ENCODE data around the gene HDAC9.

The HDAC9 gene

GRCh38 chr7:18459484-18460245 is 35.9 kb upstream of the HDAC9 start:
- TF ChIP-seq CTCF (IDR thresholded peaks at IDR 0.05; ENCODE audit: extremely low read depth, missing control alignments), result no peak
- DNase-seq (ENCODE audit: low spot score), result no peak

DNA sequence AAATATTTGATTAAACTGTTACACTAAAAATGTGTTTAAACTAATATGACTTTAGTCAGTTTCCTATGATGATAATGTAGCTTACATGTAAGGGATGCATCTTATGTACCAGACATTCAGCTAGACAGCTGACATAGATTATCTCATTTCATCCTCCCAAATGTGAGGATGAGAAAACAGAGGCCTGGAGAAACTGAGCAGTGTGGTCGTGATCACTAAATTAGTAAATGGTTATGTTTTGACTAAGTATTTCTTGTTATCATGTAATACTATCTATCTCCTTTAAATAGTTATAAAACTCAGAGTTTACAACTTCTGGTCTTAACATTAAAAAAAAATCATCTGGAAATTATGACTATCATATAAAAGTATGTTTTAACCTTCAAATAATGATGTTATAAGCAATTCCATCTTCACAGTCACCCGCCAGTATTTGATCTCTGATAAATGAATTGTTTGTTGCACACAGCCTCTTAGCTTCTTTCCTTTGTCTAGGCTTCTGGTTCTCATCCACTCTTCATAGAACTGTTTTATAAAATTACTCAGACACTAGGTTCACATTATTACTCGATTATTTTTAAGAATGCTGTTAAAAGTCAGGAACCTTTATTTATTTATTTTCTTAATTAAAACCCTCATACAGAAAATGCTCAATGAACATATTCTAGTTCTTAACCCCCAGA is 33.6 kb upstream of the HDAC9 start:
- DNase-seq (ENCODE audit: low spot score), result peak; percentile 12
- no peak for TF ChIP-seq CTCF (IDR thresholded peaks at IDR 0.05; ENCODE audit: extremely low read depth, missing control alignments)

- no peak for DNase-seq (ENCODE audit: low spot score)
These were observed 30.7 kb upstream of the HDAC9 start for GRCh38 chr7:18464830-18465229.

GRCh38 chr7:18467011-18467410 is 28.5 kb upstream of the HDAC9 start:
- TF ChIP-seq CTCF (IDR thresholded peaks at IDR 0.05; ENCODE audit: extremely low read depth, missing control alignments), result no peak
- DNase-seq (ENCODE audit: low spot score), result no peak

More at GRCh38 chr7:18464830-18465229, 30.7 kb upstream of the HDAC9 start:
- TF ChIP-seq CTCF (IDR thresholded peaks at IDR 0.05; ENCODE audit: extremely low read depth, missing control alignments), result no peak

GRCh38 chr7:18468795-18469194 is 26.8 kb upstream of the HDAC9 start:
- peak; percentile 24 for DNase-seq (ENCODE audit: low spot score)
- no peak for TF ChIP-seq CTCF (IDR thresholded peaks at IDR 0.05; ENCODE audit: extremely low read depth, missing control alignments)

DNA sequence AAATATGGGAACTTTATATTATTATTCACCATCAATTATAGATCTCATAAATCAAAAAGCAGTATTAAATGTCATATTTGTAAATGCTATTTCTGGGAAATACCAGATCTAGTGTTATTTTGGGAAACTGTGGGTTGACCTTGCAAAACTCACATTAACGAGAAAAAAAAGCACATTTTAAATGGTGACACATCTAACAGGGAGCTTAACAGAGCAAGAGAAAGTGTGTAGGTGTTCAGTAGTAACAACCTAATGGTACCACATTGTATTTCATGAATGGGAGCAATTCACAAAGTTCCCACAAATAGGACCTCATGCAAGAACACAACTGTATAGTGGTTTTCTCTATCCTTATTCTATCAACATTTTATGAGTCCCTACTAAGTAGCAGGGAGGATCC is 26.2 kb upstream of the HDAC9 start:
- no peak for TF ChIP-seq CTCF (IDR thresholded peaks at IDR 0.05; ENCODE audit: extremely low read depth, missing control alignments)
- no peak for DNase-seq (ENCODE audit: low spot score)

- no peak for DNase-seq (ENCODE audit: low spot score)
- TF ChIP-seq CTCF (IDR thresholded peaks at IDR 0.05; ENCODE audit: extremely low read depth, missing control alignments), result no peak
These were observed 23.9 kb upstream of the HDAC9 start for GRCh38 chr7:18471476-18472160.
